ENCODE results near the gene NMBR. TPM values are rescaled to one million over a fixed set of nuclear protein-coding genes. Genes with fewer than 3 reads are reported as not detected.

The NMBR gene
- total and polyA plus RNA-seq, 2 of the 8 experiments (the other 6 are each of a cell fraction or from before 2014, with no cell fraction given) = 0.08 TPM; not detected in 1

GRCh38 chr6:142047934-142048592 lies 98.9 kb downstream of the NMBR start (continued):
- TF ChIP-seq, protein P1, sequence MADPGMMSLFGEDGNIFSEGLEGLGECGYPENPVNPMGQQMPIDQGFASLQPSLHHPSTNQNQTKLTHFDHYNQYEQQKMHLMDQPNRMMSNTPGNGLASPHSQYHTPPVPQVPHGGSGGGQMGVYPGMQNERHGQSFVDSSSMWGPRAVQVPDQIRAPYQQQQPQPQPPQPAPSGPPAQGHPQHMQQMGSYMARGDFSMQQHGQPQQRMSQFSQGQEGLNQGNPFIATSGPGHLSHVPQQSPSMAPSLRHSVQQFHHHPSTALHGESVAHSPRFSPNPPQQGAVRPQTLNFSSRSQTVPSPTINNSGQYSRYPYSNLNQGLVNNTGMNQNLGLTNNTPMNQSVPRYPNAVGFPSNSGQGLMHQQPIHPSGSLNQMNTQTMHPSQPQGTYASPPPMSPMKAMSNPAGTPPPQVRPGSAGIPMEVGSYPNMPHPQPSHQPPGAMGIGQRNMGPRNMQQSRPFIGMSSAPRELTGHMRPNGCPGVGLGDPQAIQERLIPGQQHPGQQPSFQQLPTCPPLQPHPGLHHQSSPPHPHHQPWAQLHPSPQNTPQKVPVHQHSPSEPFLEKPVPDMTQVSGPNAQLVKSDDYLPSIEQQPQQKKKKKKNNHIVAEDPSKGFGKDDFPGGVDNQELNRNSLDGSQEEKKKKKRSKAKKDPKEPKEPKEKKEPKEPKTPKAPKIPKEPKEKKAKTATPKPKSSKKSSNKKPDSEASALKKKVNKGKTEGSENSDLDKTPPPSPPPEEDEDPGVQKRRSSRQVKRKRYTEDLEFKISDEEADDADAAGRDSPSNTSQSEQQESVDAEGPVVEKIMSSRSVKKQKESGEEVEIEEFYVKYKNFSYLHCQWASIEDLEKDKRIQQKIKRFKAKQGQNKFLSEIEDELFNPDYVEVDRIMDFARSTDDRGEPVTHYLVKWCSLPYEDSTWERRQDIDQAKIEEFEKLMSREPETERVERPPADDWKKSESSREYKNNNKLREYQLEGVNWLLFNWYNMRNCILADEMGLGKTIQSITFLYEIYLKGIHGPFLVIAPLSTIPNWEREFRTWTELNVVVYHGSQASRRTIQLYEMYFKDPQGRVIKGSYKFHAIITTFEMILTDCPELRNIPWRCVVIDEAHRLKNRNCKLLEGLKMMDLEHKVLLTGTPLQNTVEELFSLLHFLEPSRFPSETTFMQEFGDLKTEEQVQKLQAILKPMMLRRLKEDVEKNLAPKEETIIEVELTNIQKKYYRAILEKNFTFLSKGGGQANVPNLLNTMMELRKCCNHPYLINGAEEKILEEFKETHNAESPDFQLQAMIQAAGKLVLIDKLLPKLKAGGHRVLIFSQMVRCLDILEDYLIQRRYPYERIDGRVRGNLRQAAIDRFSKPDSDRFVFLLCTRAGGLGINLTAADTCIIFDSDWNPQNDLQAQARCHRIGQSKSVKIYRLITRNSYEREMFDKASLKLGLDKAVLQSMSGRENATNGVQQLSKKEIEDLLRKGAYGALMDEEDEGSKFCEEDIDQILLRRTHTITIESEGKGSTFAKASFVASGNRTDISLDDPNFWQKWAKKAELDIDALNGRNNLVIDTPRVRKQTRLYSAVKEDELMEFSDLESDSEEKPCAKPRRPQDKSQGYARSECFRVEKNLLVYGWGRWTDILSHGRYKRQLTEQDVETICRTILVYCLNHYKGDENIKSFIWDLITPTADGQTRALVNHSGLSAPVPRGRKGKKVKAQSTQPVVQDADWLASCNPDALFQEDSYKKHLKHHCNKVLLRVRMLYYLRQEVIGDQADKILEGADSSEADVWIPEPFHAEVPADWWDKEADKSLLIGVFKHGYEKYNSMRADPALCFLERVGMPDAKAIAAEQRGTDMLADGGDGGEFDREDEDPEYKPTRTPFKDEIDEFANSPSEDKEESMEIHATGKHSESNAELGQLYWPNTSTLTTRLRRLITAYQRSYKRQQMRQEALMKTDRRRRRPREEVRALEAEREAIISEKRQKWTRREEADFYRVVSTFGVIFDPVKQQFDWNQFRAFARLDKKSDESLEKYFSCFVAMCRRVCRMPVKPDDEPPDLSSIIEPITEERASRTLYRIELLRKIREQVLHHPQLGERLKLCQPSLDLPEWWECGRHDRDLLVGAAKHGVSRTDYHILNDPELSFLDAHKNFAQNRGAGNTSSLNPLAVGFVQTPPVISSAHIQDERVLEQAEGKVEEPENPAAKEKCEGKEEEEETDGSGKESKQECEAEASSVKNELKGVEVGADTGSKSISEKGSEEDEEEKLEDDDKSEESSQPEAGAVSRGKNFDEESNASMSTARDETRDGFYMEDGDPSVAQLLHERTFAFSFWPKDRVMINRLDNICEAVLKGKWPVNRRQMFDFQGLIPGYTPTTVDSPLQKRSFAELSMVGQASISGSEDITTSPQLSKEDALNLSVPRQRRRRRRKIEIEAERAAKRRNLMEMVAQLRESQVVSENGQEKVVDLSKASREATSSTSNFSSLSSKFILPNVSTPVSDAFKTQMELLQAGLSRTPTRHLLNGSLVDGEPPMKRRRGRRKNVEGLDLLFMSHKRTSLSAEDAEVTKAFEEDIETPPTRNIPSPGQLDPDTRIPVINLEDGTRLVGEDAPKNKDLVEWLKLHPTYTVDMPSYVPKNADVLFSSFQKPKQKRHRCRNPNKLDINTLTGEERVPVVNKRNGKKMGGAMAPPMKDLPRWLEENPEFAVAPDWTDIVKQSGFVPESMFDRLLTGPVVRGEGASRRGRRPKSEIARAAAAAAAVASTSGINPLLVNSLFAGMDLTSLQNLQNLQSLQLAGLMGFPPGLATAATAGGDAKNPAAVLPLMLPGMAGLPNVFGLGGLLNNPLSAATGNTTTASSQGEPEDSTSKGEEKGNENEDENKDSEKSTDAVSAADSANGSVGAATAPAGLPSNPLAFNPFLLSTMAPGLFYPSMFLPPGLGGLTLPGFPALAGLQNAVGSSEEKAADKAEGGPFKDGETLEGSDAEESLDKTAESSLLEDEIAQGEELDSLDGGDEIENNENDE (IDR thresholded peaks at IDR 0.05; ENCODE audit: insufficient replicate concordance, low read length) = no peak
- TF ChIP-seq HDAC2 (IDR thresholded peaks at IDR 0.05; ENCODE audit: borderline replicate concordance in 1 of 2, low read depth in 2 of 2, low read length in 2 of 2) (no peak), EGR1 (IDR thresholded peaks at IDR 0.05; ENCODE audit: borderline replicate concordance, low read depth, low read length) (no peak)

All from H1 (cell line).